SU-DHL-6 (cell line): ENCODE results near the gene MYDGF.

ENCODE experiments used
- EZH2phosphoT487 ChIP-seq: fragments of 200-600 bp; sonication (generic), shearing (Covaris generic); conservative IDR thresholded peaks from 2 replicates; pipeline ENCODE4 v1.6.1; 2018; ENCODE audit warnings: mild to moderate bottlenecking, antibody characterized with exemption, low read length, moderate library complexity, mixed read lengths
- TF ChIP-seq, protein P1 (sequence below): fragments of 200-600 bp; sonication (generic); IDR thresholded peaks from one replicate; pipeline ENCODE4 v1.5.1; 2017; ENCODE audit warnings: antibody characterized with exemption, mild to moderate bottlenecking, low read length, moderate library complexity; ENCODE audit not compliant: insufficient read depth, poor library complexity, severe bottlenecking

- no peak for TF ChIP-seq EZH2phosphoT487
- TF ChIP-seq, protein P1, sequence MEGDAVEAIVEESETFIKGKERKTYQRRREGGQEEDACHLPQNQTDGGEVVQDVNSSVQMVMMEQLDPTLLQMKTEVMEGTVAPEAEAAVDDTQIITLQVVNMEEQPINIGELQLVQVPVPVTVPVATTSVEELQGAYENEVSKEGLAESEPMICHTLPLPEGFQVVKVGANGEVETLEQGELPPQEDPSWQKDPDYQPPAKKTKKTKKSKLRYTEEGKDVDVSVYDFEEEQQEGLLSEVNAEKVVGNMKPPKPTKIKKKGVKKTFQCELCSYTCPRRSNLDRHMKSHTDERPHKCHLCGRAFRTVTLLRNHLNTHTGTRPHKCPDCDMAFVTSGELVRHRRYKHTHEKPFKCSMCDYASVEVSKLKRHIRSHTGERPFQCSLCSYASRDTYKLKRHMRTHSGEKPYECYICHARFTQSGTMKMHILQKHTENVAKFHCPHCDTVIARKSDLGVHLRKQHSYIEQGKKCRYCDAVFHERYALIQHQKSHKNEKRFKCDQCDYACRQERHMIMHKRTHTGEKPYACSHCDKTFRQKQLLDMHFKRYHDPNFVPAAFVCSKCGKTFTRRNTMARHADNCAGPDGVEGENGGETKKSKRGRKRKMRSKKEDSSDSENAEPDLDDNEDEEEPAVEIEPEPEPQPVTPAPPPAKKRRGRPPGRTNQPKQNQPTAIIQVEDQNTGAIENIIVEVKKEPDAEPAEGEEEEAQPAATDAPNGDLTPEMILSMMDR: no peak
These were observed 22.2 kb downstream of the MYDGF start for GRCh38 chr19:4647676-4648644.
